Measurements from ENCODE around the gene QPRT. TPM values are rescaled to one million over a fixed set of nuclear protein-coding genes. Genes with fewer than 3 reads are reported as not detected.
"Not testable (repeated sequence)": the region's sequence is repeated elsewhere in the genome, so short reads cannot be mapped to it uniquely, and the experiment has no call there.

The QPRT gene
- total RNA-seq, 4 donors from 2014 or later: 14.3 to 65.8 (median 26.3) TPM

DNA sequence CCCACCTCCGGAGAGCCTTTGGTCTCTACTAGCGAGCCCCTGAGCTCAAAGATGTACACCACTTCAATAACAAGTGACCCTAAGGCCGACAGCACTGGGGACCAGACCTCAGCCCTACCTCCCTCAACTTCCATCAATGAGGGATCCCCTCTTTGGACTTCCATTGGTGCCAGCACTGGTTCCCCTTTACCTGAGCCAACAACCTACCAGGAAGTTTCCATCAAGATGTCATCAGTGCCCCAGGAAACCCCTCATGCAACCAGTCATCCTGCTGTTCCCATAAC is 15.2 kb upstream of the QPRT start:
- Histone ChIP-seq H3K27ac (peak overlapping the region; percentile 42 to 60 (median 52)), H3K9me3 (no peaks in the 10 kb centered on the region), H3K4me1 (peaks cover 0 to 26% (median 8%) of the 10 kb centered on the region in 4 donors), H3K4me3 (peak overlapping the region in 2 of 4 donors; percentile 6 to 33), H3K36me3 (no peaks in the 10 kb centered on the region), H3K27me3 (no peaks in the 10 kb centered on the region)
- DNase-seq: no peak
- intact Hi-C loops (cut with DNase I; ENCODE audit: low total_unique reads): no loop called here
- TF ChIP-seq EP300 (IDR thresholded peaks at IDR 0.05; ENCODE audit: low read depth) (no peak), POLR2A (IDR thresholded peaks at IDR 0.05) (no peak), POLR2AphosphoS5 (IDR thresholded peaks at IDR 0.05) (no peak)
- TF ChIP-seq, protein P1, sequence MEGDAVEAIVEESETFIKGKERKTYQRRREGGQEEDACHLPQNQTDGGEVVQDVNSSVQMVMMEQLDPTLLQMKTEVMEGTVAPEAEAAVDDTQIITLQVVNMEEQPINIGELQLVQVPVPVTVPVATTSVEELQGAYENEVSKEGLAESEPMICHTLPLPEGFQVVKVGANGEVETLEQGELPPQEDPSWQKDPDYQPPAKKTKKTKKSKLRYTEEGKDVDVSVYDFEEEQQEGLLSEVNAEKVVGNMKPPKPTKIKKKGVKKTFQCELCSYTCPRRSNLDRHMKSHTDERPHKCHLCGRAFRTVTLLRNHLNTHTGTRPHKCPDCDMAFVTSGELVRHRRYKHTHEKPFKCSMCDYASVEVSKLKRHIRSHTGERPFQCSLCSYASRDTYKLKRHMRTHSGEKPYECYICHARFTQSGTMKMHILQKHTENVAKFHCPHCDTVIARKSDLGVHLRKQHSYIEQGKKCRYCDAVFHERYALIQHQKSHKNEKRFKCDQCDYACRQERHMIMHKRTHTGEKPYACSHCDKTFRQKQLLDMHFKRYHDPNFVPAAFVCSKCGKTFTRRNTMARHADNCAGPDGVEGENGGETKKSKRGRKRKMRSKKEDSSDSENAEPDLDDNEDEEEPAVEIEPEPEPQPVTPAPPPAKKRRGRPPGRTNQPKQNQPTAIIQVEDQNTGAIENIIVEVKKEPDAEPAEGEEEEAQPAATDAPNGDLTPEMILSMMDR (IDR thresholded peaks at IDR 0.05): no peak
- in situ Hi-C loops (cut with MboI; ENCODE audit: low pct_ligation_motif_present in 1 of 4, low pct_unique_long_range_greater_than_20kb in 1 of 4, low sequenced_read_pairs in 3 of 4): loop anchor here in 1 of 4 donors (25.0 kb wide), 1 partner anchor 499 kb away; no protein-coding TSS in a partner anchor
- WGBS, 2 donors (ENCODE audit: low coverage in 1 of 2): 76% methylated on average over 3 of the region's 3 CpGs; no CpG with 5 or more reads in 1 of the 2 donors

DNA sequence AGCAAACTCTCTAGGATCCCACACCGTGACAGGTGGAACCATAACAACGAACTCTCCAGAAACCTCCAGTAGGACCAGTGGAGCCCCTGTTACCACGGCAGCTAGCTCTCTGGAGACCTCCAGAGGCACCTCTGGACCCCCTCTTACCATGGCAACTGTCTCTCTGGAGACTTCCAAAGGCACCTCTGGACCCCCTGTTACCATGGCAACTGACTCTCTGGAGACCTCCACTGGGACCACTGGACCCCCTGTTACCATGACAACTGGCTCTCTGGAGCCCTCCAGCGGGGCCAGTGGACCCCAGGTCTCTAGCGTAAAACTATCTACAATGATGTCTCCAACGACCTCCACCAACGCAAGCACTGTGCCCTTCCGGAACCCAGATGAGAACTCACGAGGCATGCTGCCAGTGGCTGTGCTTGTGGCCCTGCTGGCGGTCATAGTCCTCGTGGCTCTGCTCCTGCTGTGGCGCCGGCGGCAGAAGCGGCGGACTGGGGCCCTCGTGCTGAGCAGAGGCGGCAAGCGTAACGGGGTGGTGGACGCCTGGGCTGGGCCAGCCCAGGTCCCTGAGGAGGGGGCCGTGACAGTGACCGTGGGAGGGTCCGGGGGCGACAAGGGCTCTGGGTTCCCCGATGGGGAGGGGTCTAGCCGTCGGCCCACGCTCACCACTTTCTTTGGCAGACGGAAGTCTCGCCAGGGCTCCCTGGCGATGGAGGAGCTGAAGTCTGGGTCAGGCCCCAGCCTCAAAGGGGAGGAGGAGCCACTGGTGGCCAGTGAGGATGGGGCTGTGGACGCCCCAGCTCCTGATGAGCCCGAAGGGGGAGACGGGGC is 14.7 kb upstream of the QPRT start:
- Histone ChIP-seq H3K4me3 (peak overlapping the region in 2 of 4 donors; percentile 6 to 33), H3K4me1 (peaks cover 0 to 26% (median 8%) of the 10 kb centered on the region in 4 donors), H3K27me3 (no peaks in the 10 kb centered on the region), H3K9me3 (no peaks in the 10 kb centered on the region), H3K36me3 (no peaks in the 10 kb centered on the region), H3K27ac (peak overlapping the region; percentile 34 to 60 (median 46))
- TF ChIP-seq, protein P1 (IDR thresholded peaks at IDR 0.05): no peak
- TF ChIP-seq EP300 (IDR thresholded peaks at IDR 0.05; ENCODE audit: low read depth) (no peak), POLR2AphosphoS5 (IDR thresholded peaks at IDR 0.05) (no peak), POLR2A (IDR thresholded peaks at IDR 0.05) (no peak)
- WGBS, 2 donors (ENCODE audit: low coverage in 1 of 2): 77% methylated on average over 35 of the region's 35 CpGs; no CpG with 5 or more reads in 1 of the 2 donors
- DNase-seq: peak; percentile 32
- in situ Hi-C loops (cut with MboI; ENCODE audit: low pct_ligation_motif_present in 1 of 4, low pct_unique_long_range_greater_than_20kb in 1 of 4, low sequenced_read_pairs in 3 of 4): loop anchor here in 1 of 4 donors (25.0 kb wide), 1 partner anchor 498 kb away; no protein-coding TSS in a partner anchor
- intact Hi-C loops (cut with DNase I; ENCODE audit: low total_unique reads): no loop called here

DNA sequence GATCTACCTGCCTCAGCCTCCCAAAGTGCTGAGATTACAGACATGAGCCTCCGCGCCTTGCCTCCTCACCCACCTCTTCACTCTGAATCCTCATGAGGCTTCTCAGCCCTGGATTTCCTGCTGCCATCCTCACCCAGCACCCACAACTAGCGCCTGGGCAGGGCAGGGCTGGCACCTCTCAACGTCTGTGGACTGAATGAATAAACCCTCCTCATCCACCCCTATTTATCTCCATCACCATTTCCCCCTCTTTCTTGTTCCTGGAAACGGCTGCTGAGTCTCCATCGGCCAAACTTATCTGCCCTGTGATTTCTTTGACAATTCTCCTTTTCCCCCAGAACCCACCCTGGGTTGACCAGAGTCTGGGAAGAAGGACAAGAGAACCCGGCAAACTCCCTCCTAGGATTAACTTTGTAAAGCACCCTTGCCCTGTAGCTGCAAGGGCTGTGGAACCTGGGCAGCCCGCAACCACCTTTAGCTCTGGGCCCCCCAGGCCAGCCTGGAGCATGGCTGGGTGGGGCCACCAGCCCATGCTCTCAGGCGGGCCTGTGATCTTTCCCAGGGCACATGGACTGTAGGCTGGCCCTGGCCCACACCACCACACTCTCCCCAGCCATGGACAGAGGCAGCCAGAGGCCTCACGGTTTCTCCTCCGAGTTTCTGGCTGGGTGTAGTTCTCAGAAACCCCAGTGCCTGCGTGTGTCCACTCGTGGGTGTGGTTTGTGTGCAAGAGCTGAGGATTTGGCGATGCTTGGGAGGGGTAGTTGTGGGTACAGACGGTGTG is 13.5 kb upstream of the QPRT start:
- H3K4me1 ChIP-seq: peaks cover 0 to 26% (median 8%) of the 10 kb centered on the region in 4 donors
- no peaks in the 10 kb centered on the region for H3K27me3 ChIP-seq
- no peak for DNase-seq
- intact Hi-C loops (cut with DNase I; ENCODE audit: low total_unique reads): no loop called here
- 71 to 86% methylated on average over 6 to 15 of the region's 15 CpGs for WGBS, 2 donors (ENCODE audit: low coverage in 1 of 2)
- no peaks in the 10 kb centered on the region for H3K9me3 ChIP-seq
- peak overlapping the region in 1 of 4 donors; percentile 44 for H3K4me3 ChIP-seq
- H3K27ac ChIP-seq: peak overlapping the region in 3 of 4 donors; percentile 30 to 50 (median 34)
- TF ChIP-seq, protein P1 (IDR thresholded peaks at IDR 0.05): no peak
- TF ChIP-seq EP300 (IDR thresholded peaks at IDR 0.05; ENCODE audit: low read depth) (no peak), POLR2AphosphoS5 (IDR thresholded peaks at IDR 0.05) (no peak), POLR2A (IDR thresholded peaks at IDR 0.05) (no peak)
- H3K36me3 ChIP-seq: no peaks in the 10 kb centered on the region
- in situ Hi-C loops (cut with MboI; ENCODE audit: low pct_ligation_motif_present in 1 of 4, low pct_unique_long_range_greater_than_20kb in 1 of 4, low sequenced_read_pairs in 3 of 4): loop anchor here in 1 of 4 donors (25.0 kb wide), 1 partner anchor 497 kb away; no protein-coding TSS in a partner anchor

DNA sequence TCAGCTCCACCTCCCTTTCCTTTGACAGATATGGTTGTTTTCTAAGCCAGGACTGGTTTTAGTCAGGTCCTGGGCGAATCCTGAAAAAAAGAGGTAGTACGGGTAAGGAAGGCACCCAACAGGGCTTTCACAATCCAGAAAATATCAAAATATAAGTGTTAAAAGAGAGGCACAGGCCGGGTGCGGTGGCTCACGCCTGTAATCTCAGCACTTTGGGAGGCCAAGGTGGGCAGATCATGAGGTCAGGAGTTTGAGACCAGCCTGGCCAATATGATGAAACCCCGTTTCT is 11.7 kb upstream of the QPRT start:
- H3K9me3 ChIP-seq; H3K36me3 ChIP-seq; H3K27me3 ChIP-seq; intact Hi-C loops (cut with DNase I; ENCODE audit: low total_unique reads); DNase-seq; H3K4me3 ChIP-seq: not testable (repeated sequence)
- WGBS, 2 donors (ENCODE audit: low coverage in 1 of 2): 96% methylated on average over 6 of the region's 6 CpGs; no CpG with 5 or more reads in 1 of the 2 donors
- in situ Hi-C loops (cut with MboI; ENCODE audit: low pct_ligation_motif_present in 1 of 4, low pct_unique_long_range_greater_than_20kb in 1 of 4, low sequenced_read_pairs in 3 of 4): loop anchor here in 1 of 4 donors (25.0 kb wide), 1 partner anchor 495 kb away; no protein-coding TSS in a partner anchor
- Histone ChIP-seq H3K27ac (peak overlapping the region in 2 of 4 donors; percentile 31 to 50), H3K4me1 (peaks cover 0 to 21% (median 8%) of the 10 kb centered on the region in 4 donors)

Data from transverse colon (tissue), 4 donors.